Measurements from ENCODE around the gene HDDC3. TPM values are rescaled to one million over a fixed set of nuclear protein-coding genes. Genes with fewer than 3 reads are reported as not detected.
"Not testable (repeated sequence)": the region's sequence is repeated elsewhere in the genome, so short reads cannot be mapped to it uniquely, and the experiment has no call there.

HDDC3 gene
- total RNA-seq, 1 donor from 2014 or later: 29.4 TPM

DNA sequence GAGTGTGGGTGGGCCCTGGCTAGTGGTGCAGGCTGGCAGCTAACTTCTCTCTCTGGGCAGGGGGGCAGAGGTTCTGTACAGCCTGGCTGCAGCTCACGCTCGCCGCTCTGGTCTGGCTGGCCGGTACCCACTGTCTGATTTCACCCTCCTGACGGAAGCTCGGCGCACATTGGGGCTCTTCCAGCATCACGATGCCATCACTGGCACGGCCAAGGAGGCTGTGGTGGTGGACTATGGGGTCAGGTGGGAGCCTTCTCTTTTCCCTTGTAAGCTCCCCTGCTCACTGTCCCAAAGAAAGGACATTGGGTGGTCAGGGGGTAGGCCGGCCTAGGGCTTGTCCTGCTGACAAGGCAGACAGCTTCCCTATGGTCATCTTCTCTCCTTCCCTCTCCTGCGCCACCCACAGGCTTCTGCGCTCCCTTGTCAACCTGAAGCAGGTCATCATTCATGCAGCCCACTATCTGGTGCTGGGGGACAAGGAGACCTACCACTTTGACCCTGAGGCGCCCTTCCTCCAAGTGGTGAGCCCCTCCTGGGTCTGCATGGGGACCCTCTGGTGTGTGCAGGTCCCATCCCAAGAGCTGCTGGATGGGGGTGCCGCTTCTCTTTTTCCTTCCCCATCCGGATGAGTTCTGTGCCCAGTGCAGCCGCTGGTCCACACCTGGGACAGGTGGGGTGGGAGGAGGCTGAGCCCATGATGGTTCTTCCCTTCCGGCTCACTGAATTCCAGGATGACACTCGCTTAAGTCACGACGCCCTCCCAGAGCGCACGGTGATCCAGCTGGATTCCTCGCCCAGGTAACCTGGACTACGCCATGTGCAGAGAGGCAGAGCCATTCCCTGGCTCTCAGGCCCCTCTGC lies 21.7 kb downstream of the HDDC3 start:
- Histone ChIP-seq H3K27ac (no peak overlapping the region), H3K9me3 (no peaks in the 10 kb centered on the region), H3K4me1 (no peaks in the 10 kb centered on the region), H3K4me3 (no peak overlapping the region), H3K36me3 (peaks cover 87% of the 10 kb centered on the region in 2 donors), H3K27me3 (no peaks in the 10 kb centered on the region)
- intact Hi-C loops (cut with DNase I): no loop called here
- DNase-seq (ENCODE audit: low spot score in 2 of 2): no peak
- TF ChIP-seq, protein P1, sequence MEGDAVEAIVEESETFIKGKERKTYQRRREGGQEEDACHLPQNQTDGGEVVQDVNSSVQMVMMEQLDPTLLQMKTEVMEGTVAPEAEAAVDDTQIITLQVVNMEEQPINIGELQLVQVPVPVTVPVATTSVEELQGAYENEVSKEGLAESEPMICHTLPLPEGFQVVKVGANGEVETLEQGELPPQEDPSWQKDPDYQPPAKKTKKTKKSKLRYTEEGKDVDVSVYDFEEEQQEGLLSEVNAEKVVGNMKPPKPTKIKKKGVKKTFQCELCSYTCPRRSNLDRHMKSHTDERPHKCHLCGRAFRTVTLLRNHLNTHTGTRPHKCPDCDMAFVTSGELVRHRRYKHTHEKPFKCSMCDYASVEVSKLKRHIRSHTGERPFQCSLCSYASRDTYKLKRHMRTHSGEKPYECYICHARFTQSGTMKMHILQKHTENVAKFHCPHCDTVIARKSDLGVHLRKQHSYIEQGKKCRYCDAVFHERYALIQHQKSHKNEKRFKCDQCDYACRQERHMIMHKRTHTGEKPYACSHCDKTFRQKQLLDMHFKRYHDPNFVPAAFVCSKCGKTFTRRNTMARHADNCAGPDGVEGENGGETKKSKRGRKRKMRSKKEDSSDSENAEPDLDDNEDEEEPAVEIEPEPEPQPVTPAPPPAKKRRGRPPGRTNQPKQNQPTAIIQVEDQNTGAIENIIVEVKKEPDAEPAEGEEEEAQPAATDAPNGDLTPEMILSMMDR (IDR thresholded peaks at IDR 0.05): no peak

DNA sequence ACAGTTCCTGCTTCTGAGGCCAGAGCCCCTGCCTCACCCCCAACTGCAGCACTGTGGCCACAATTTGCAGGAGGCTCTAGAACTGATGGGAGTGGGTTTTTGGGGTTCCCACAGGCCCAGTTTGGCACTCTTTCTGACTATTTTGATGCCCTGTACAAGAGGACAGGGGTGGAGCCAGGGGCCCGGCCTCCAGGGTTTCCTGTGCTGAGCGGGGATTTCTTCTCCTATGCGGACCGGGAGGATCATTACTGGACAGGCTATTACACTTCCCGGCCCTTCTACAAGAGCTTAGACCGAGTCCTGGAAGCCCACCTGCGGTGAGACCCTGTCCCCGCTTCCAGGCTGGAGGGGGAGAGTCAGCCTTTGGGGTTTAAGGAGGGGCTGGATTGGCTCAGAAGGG lies 22.4 kb downstream of the HDDC3 start:
- H3K27ac ChIP-seq: no peak overlapping the region
- H3K4me1 ChIP-seq: no peaks in the 10 kb centered on the region
- H3K4me3 ChIP-seq: no peak overlapping the region
- TF ChIP-seq, protein P1 (IDR thresholded peaks at IDR 0.05): no peak
- intact Hi-C loops (cut with DNase I): no loop called here
- DNase-seq (ENCODE audit: low spot score in 2 of 2): no peak
- H3K27me3 ChIP-seq: no peaks in the 10 kb centered on the region
- H3K36me3 ChIP-seq: peaks cover 87 to 92% of the 10 kb centered on the region in 2 donors
- no peaks in the 10 kb centered on the region for H3K9me3 ChIP-seq

- H3K27me3 ChIP-seq; H3K4me1 ChIP-seq; H3K9me3 ChIP-seq; intact Hi-C loops (cut with DNase I); H3K27ac ChIP-seq; DNase-seq (ENCODE audit: low spot score in 2 of 2); H3K4me3 ChIP-seq: not testable (repeated sequence)
- H3K36me3 ChIP-seq: peaks cover 83 to 88% of the 10 kb centered on the region in 2 donors
Observed at GRCh38 chr15:90909449-90909848, 22.9 kb downstream of the HDDC3 start.

GRCh38 chr15:90907838-90908507 lies 24.4 kb downstream of the HDDC3 start:
- TF ChIP-seq, protein P1 (IDR thresholded peaks at IDR 0.05): no peak
- no peak overlapping the region for H3K4me3 ChIP-seq
- no peaks in the 10 kb centered on the region for H3K27me3 ChIP-seq
- intact Hi-C loops (cut with DNase I): no loop called here
- H3K4me1 ChIP-seq: peaks cover 0 to 7% of the 10 kb centered on the region in 2 donors
- no peaks in the 10 kb centered on the region for H3K9me3 ChIP-seq
- no peak overlapping the region for H3K27ac ChIP-seq
- DNase-seq (ENCODE audit: low spot score in 2 of 2): no peak
- H3K36me3 ChIP-seq: peaks cover 68 to 73% of the 10 kb centered on the region in 2 donors

DNA sequence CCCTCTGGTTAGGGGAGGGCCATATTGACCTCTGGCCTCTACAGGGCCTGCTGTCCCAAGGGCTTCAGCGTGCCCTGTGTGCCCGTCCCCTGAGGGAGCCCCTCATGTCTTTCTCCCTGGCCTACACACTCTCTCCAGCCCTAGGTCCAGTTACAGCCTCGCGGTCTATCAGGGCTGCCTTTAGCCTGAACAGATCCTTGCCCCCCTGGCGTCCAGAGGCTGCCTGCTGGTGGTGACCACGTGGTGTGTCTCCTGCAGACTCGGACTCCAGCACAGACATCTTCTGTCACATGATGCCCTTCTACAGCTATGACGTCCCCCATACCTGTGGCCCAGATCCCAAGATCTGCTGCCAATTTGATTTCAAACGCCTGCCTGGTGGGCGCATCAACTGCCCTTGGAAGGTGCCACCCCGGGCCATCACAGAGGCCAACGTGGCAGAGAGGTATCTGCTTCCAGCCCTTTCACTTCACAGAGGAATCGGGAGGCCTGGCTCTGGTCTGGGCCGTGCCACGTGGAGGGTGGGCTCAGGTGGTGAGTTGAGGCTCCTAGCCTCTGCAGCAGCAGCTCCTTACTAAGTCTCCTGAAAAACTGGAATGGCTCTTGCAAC lies 25.2 kb downstream of the HDDC3 start:
- Histone ChIP-seq H3K27ac (no peak overlapping the region), H3K4me1 (peaks cover 0 to 7% of the 10 kb centered on the region in 2 donors)

More for the DNA sequence above, 25.2 kb downstream of the HDDC3 start:
- H3K9me3 ChIP-seq: no peaks in the 10 kb centered on the region
- TF ChIP-seq, protein P1 (IDR thresholded peaks at IDR 0.05): no peak
- no peak overlapping the region for H3K4me3 ChIP-seq
- no peak for DNase-seq (ENCODE audit: low spot score in 2 of 2)
- no peaks in the 10 kb centered on the region for H3K27me3 ChIP-seq
- peaks cover 60 to 65% of the 10 kb centered on the region in 2 donors for H3K36me3 ChIP-seq
- intact Hi-C loops (cut with DNase I): no loop called here

Measured in ascending aorta (tissue), 2 donors.